ENCODE measurements around the gene KRTAP10-1. TPM values are rescaled to one million over a fixed set of nuclear protein-coding genes. Genes with fewer than 3 reads are reported as not detected.

KRTAP10-1 gene
- total RNA-seq, 1 experiment from 2014 or later: 0.47 TPM

- H3K36me3 ChIP-seq (ENCODE audit: insufficient read depth, low read length, poor library complexity, severe bottlenecking): no peaks in the 10 kb centered on the region
- no peak overlapping the region for H3K27ac ChIP-seq (ENCODE audit: low read depth, low read length, poor library complexity, severe bottlenecking)
- H3K27me3 ChIP-seq (replicated peaks; ENCODE audit: insufficient read depth, low read depth, low read length, poor library complexity): no peaks in the 10 kb centered on the region
- no peaks in the 10 kb centered on the region for H3K9me3 ChIP-seq (ENCODE audit: low read depth, low read length, poor library complexity, severe bottlenecking)
- H3K4me3 ChIP-seq (ENCODE audit: low read depth, low read length, poor library complexity, severe bottlenecking): no peak overlapping the region
- DNase-seq (ENCODE audit: low spot score): no peak
- POLR2A ChIA-PET (ENCODE audit: low non-redundant PET): no interaction called here
- intact Hi-C loops (cut with micrococcal nuclease; ENCODE audit: unreplicated experiment): no loop called here
- BruUV-seq (replicated peaks): no TSS peak
- no peaks in the 10 kb centered on the region for H3K4me1 ChIP-seq (ENCODE audit: insufficient read depth, low read length, poor library complexity, severe bottlenecking)
- no peak for TF ChIP-seq CTCF (conservative IDR thresholded peaks at IDR 0.05; ENCODE audit: low read depth, low read length)
- no peak for TF ChIP-seq EZH2 (IDR thresholded peaks at IDR 0.05; ENCODE audit: borderline replicate concordance, low read depth, low read length, poor library complexity, severe bottlenecking)
- CTCF ChIA-PET: no interaction called here
Measured at GRCh38 chr21:44572959-44573583, 33.1 kb upstream of the KRTAP10-1 start.

- Histone ChIP-seq H3K4me3 (ENCODE audit: low read depth, low read length, poor library complexity, severe bottlenecking) (no peak overlapping the region), H3K36me3 (ENCODE audit: insufficient read depth, low read length, poor library complexity, severe bottlenecking) (no peaks in the 10 kb centered on the region), H3K27ac (ENCODE audit: low read depth, low read length, poor library complexity, severe bottlenecking) (no peak overlapping the region), H3K9me3 (ENCODE audit: low read depth, low read length, poor library complexity, severe bottlenecking) (no peaks in the 10 kb centered on the region), H3K27me3 (replicated peaks; ENCODE audit: insufficient read depth, low read depth, low read length, poor library complexity) (no peaks in the 10 kb centered on the region), H3K4me1 (ENCODE audit: insufficient read depth, low read length, poor library complexity, severe bottlenecking) (no peaks in the 10 kb centered on the region)
- TF ChIP-seq CTCF (conservative IDR thresholded peaks at IDR 0.05; ENCODE audit: low read depth, low read length) (no peak), EZH2 (IDR thresholded peaks at IDR 0.05; ENCODE audit: borderline replicate concordance, low read depth, low read length, poor library complexity, severe bottlenecking) (no peak)
- ChIA-PET CTCF (no interaction called here), POLR2A (ENCODE audit: low non-redundant PET) (no interaction called here)
- intact Hi-C loops (cut with micrococcal nuclease; ENCODE audit: unreplicated experiment): no loop called here
- no peak for DNase-seq (ENCODE audit: low spot score)
- BruUV-seq (replicated peaks): no TSS peak
Measured at GRCh38 chr21:44571844-44572782, 32.1 kb upstream of the KRTAP10-1 start.

GRCh38 chr21:44571296-44571695, 31.3 kb upstream of the KRTAP10-1 start:
- H3K4me1 ChIP-seq (ENCODE audit: insufficient read depth, low read length, poor library complexity, severe bottlenecking): no peaks in the 10 kb centered on the region
- H3K27ac ChIP-seq (ENCODE audit: low read depth, low read length, poor library complexity, severe bottlenecking): no peak overlapping the region
- no peak overlapping the region for H3K4me3 ChIP-seq (ENCODE audit: low read depth, low read length, poor library complexity, severe bottlenecking)
- no peak for DNase-seq (ENCODE audit: low spot score)
- ChIA-PET POLR2A (ENCODE audit: low non-redundant PET) (no interaction called here), CTCF (no interaction called here)
- intact Hi-C loops (cut with micrococcal nuclease; ENCODE audit: unreplicated experiment): no loop called here
- TF ChIP-seq CTCF (conservative IDR thresholded peaks at IDR 0.05; ENCODE audit: low read depth, low read length) (no peak), EZH2 (IDR thresholded peaks at IDR 0.05; ENCODE audit: borderline replicate concordance, low read depth, low read length, poor library complexity, severe bottlenecking) (no peak)
- H3K27me3 ChIP-seq (replicated peaks; ENCODE audit: insufficient read depth, low read depth, low read length, poor library complexity): no peaks in the 10 kb centered on the region
- no TSS peak for BruUV-seq (replicated peaks)
- H3K36me3 ChIP-seq (ENCODE audit: insufficient read depth, low read length, poor library complexity, severe bottlenecking): no peaks in the 10 kb centered on the region
- H3K9me3 ChIP-seq (ENCODE audit: low read depth, low read length, poor library complexity, severe bottlenecking): no peaks in the 10 kb centered on the region

Measured in A673 (cell line).